SIG-M5 (cell line): ENCODE data around the gene KCNK4.
A peak's percentile ranks its signal among the peaks of the same experiment; 100 is the strongest.
"Not testable (repeated sequence)": the region's sequence is repeated elsewhere in the genome, so short reads cannot be mapped to it uniquely, and the experiment has no call there.

ENCODE experiments used
- DNase-seq: peaks from one replicate; lab custom pipeline; 2025; lab: John Stamatoyannopoulos, UW

The KCNK4 gene

GRCh38 chr11:64291262-64291751 is at the start of gene KCNK4:
TSS of gene KCNK4 (plus strand) at chr11:64291302. CDS start at chr11:64293019, 1,717 bp downstream.
- no peak for DNase-seq

- peak; percentile 59 for DNase-seq
Measured at GRCh38 chr11:64241491-64242374, 49.4 kb upstream of the KCNK4 start.

GRCh38 chr11:64243236-64243854 is 47.8 kb upstream of the KCNK4 start:
- DNase-seq = no peak

GRCh38 chr11:64244107-64244506 is 47.0 kb upstream of the KCNK4 start:
- no peak for DNase-seq

- DNase-seq = no peak
Measured at GRCh38 chr11:64244966-64245365, 46.1 kb upstream of the KCNK4 start.

- DNase-seq = no peak
Measured at GRCh38 chr11:64245401-64245796, 45.7 kb upstream of the KCNK4 start.

- no peak for DNase-seq
Measured at GRCh38 chr11:64245797-64246620, 45.1 kb upstream of the KCNK4 start.

GRCh38 chr11:64246621-64246870 is 44.6 kb upstream of the KCNK4 start:
- DNase-seq = not testable (repeated sequence)

- peak; percentile 23 for DNase-seq
Measured at GRCh38 chr11:64246871-64247728, 44.0 kb upstream of the KCNK4 start, which contains the start of gene PPP1R14B. TSS of gene PPP1R14B (minus strand) at chr11:64246943. CDS start at chr11:64246673, 270 bp downstream.

GRCh38 chr11:64247729-64248531 is 43.2 kb upstream of the KCNK4 start:
- no peak for DNase-seq

GRCh38 chr11:64248578-64248977 is 42.5 kb upstream of the KCNK4 start:
- no peak for DNase-seq

- no peak for DNase-seq
Measured at GRCh38 chr11:64249038-64249437, 42.1 kb upstream of the KCNK4 start.

- no peak for DNase-seq
Measured at GRCh38 chr11:64249563-64250414, 41.3 kb upstream of the KCNK4 start.

GRCh38 chr11:64250415-64251015 is 40.6 kb upstream of the KCNK4 start:
- DNase-seq = no peak

GRCh38 chr11:64251016-64251752 is 39.9 kb upstream of the KCNK4 start, which contains the start of gene PLCB3:
TSS of gene PLCB3 (plus strand) at chr11:64251530. CDS start at chr11:64251650, 120 bp downstream.
- no peak for DNase-seq

GRCh38 chr11:64251753-64252002 is 39.4 kb upstream of the KCNK4 start:
- no peak for DNase-seq

- DNase-seq = no peak
Measured at GRCh38 chr11:64252003-64252872, 38.9 kb upstream of the KCNK4 start.

- no peak for DNase-seq
Measured at GRCh38 chr11:64253043-64253442, 38.1 kb upstream of the KCNK4 start.
